Skeletal muscle satellite cell (primary cell): ENCODE data around the gene DHCR24.
A peak's percentile ranks its signal among the peaks of the same experiment; 100 is the strongest.
"Not testable (repeated sequence)": the region's sequence is repeated elsewhere in the genome, so short reads cannot be mapped to it uniquely, and the experiment has no call there.

Experiments
- H3K27me3 ChIP-seq: 2 replicates; pipeline ENCODE4 v1.7.0; 2013; ENCODE audit warnings: low read length; ENCODE audit not compliant: control insufficient read depth, insufficient read depth
- H3K36me3 ChIP-seq: 2 replicates; pipeline ENCODE4 v1.7.0; 2013; ENCODE audit warnings: mild to moderate bottlenecking, control low read depth, low read length; ENCODE audit not compliant: insufficient read depth
- H3K4me1 ChIP-seq: 2 replicates; pipeline ENCODE4 v1.7.0; 2013; ENCODE audit warnings: low read length; ENCODE audit not compliant: control insufficient read depth, insufficient read depth
- H3K4me2 ChIP-seq: 2 replicates; pipeline ENCODE4 v1.7.0; 2013; ENCODE audit warnings: mild to moderate bottlenecking, low read length
- H3K4me3 ChIP-seq: 2 replicates; pipeline ENCODE4 v1.7.0; 2013; ENCODE audit warnings: low read length
- H3K9ac ChIP-seq: 2 replicates; pipeline ENCODE4 v1.7.0; 2013; ENCODE audit warnings: mild to moderate bottlenecking, low read depth, low read length, moderate library complexity
- H3K9me3 ChIP-seq: replicated peaks from 2 replicates; pipeline ENCODE4 v1.7.0; 2013; ENCODE audit warnings: mild to moderate bottlenecking, control low read depth, low read length

The DHCR24 gene

DNA sequence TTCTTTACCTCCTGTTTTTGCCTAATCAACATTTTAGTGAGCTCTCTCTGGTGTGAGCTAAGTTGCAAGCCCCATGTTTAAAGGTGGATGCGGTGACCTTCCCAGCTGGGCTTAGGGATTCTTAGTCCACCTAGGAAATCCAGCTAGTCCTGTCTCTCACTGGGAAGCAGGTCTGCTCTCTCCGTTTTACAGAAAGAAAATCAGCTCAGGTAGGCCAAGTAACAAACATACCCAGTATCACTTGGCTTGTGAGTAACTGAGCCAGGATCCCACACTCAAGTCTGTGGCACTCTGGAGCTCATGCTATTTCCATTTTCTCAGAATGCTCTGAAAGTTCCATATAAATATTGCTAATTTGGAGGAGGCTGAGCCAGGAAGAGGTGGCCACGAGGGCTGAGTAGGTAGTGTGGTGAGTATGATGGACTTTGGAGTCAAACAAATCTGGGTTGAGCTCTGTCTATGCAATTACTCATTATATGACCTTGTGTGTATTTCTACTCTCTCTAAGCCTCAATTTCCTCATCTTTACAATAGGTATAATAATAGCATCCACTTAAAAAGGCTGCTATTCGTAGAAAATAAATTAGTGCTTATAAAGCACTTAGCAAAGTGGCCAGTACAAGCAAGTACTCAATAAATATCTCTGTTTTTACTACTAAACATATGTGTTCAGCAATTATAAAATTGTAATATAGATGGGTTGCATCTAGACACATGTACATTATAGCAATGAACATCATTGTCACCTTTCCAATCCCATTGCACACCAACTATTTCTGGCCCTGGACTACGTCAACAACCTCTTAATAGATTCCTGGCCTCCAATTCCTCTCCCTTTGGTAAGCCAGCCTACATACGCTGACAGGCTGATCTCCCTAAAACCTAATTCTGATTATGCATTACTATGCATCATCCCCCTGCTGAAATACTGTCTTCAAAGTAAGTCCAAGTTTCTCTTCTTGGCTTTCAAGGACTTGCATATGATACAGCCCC is 32.7 kb upstream of the DHCR24 start:
- Histone ChIP-seq H3K4me2 (no peak overlapping the region), H3K9ac (no peak overlapping the region), H3K36me3 (no peaks in the 10 kb centered on the region), H3K4me3 (no peak overlapping the region), H3K4me1 (peaks cover 3% of the 10 kb centered on the region), H3K9me3 (no peaks in the 10 kb centered on the region), H3K27me3 (no peaks in the 10 kb centered on the region)

DNA sequence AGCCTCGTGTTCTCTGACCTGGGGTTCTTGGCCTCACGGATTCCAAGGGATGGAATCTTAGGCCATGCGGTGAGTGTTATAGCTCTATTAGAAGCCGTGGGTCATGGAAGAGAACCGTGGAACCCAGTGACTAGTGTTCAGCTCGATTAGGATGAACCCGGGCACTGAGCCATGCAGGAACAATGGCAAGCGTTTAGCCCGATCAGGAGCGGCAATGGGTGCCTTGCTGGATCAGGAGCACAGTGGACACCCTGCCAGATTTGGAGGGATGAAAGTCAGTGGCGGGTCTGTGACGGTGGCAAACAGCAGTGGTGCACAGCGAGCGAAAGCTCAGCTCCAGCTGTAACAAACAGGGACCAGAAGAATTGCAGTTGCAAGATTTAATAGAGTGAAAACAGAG is 24.1 kb upstream of the DHCR24 start:
- not testable (repeated sequence) for H3K27me3 ChIP-seq, H3K9ac ChIP-seq, H3K36me3 ChIP-seq, H3K4me2 ChIP-seq, H3K4me3 ChIP-seq, H3K9me3 ChIP-seq, H3K4me1 ChIP-seq

DNA sequence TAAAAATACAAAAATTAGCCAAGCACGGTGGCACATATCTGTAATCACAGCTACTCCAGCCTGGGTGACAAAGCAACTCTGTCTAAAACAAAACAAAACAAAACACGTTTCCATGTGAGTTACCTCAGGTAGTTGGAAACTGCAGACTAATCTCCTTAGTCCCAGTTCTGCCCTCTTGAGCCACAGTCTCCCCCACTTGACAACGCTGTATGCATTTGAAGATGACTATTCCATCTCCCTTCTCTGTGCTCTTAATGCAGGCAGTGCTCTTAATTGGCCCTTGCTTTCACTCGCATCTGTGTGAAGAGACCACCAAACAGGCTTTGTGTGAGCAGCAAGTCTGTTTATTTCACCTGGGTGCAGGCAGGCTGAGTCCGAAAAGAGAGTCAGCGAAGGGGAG is 19.6 kb upstream of the DHCR24 start:
- no peaks in the 10 kb centered on the region for H3K36me3 ChIP-seq
- no peak overlapping the region for H3K9ac ChIP-seq
- H3K4me1 ChIP-seq: peaks cover 21% of the 10 kb centered on the region
- H3K9me3 ChIP-seq: no peaks in the 10 kb centered on the region
- H3K4me3 ChIP-seq: no peak overlapping the region
- H3K27me3 ChIP-seq: no peaks in the 10 kb centered on the region
- no peak overlapping the region for H3K4me2 ChIP-seq

DNA sequence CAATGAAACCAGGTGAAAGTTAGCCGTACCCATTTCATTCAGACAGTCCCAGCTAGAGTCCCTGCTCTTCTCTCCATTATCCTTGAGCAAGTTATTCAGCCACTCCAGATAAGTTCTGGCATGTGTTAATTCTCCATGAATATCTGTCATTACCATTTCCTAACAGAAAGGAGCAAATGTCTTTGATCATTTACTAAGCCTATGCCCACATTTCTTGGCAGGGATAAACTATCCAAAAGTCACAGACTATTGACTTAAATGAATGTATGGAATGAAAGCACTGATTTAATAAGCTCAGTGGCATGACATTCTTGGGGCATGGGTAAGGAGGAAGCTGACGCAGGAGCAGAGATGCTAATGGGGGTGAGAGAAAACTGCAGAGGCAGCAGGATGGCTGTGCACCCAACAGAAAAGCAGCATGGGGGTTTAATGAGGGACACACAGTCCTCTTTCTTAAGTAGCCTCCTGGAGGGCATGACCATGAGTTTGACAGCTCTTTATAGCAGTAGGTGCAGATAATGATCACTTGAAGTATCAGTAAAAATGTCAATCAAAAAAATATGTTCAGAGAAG is 17.6 kb upstream of the DHCR24 start:
- Histone ChIP-seq H3K4me2 (peak overlapping the region; percentile 55), H3K36me3 (no peaks in the 10 kb centered on the region), H3K27me3 (no peaks in the 10 kb centered on the region), H3K4me1 (peaks cover 21% of the 10 kb centered on the region), H3K9me3 (no peaks in the 10 kb centered on the region), H3K9ac (peak overlapping the region; percentile 32), H3K4me3 (no peak overlapping the region)

DNA sequence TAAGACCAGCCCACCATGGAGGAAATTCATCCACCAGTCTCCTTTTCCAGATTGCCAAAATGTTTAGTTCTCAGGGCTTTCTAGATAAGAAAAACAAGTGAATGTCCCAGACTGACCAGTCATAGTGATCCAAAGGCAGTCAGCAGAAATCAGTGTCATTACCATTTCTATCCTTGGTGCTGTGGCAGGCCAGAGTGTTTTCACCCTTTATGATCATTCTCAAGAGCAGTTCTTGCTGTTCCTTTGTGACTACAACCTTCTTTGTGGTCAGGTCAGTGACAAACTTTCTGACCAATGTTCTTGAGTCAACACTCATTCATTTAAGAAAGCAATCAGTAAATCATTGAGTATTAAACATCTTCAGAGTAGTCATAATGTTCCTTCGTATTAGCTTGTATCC is 7.3 kb upstream of the DHCR24 start:
- Histone ChIP-seq H3K9me3 (no peaks in the 10 kb centered on the region), H3K4me1 (no peaks in the 10 kb centered on the region), H3K27me3 (no peaks in the 10 kb centered on the region), H3K36me3 (no peaks in the 10 kb centered on the region), H3K4me3 (no peak overlapping the region), H3K9ac (no peak overlapping the region), H3K4me2 (no peak overlapping the region)

DNA sequence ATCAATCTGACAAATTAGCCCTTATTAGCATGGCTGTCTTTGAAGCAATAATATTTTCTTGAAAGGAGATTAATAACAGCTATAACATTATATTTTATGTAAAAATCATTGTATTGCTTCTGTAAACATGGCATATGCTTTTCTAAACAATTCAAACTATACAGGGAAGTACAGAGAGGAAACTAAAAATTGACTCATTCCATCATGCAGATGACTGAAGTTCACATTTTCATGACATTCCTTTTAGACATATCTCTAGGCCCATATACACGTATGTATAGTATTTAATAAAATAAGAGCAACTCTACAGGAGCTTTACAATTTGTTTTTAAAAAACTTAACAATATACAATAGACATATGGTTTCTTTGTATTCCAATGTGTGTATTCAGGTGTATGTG is 5.6 kb upstream of the DHCR24 start:
- Histone ChIP-seq H3K4me2 (no peak overlapping the region), H3K4me1 (peaks cover 5% of the 10 kb centered on the region), H3K36me3 (no peaks in the 10 kb centered on the region), H3K27me3 (no peaks in the 10 kb centered on the region), H3K4me3 (no peak overlapping the region), H3K9me3 (no peaks in the 10 kb centered on the region), H3K9ac (no peak overlapping the region)

DNA sequence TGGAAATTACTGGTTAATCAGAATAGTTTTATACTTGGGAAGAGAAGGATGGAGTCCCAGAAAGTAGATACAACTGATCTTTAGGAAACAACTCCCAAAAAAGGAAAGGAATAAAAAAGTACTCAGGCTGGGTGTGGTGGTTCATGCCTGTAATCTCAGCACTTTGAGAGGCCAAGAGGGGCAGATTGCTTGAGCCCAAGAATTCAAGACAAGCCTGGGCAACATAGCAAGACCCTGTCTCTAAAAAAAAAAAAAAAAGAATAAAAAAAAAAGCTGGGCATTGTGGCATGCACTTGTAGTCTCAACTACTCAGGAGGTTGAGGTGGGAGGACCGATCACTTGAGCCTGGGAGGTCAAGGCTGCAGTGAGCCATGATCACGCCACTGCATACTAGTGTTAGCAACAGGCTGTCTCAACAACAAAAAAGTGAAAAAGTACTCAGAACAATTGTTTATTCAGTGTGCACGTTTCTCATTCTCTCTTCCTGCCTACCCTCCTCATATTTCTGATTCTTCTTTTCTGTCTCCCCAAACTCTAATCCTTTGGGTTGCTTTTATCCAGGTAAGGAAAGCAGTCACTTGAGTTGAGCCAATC is 2.2 kb upstream of the DHCR24 start:
- Histone ChIP-seq H3K27me3 (no peaks in the 10 kb centered on the region), H3K4me2 (no peak overlapping the region), H3K36me3 (peaks cover 4% of the 10 kb centered on the region), H3K4me3 (no peak overlapping the region), H3K9ac (no peak overlapping the region), H3K4me1 (peaks cover 28% of the 10 kb centered on the region), H3K9me3 (no peaks in the 10 kb centered on the region)

DNA sequence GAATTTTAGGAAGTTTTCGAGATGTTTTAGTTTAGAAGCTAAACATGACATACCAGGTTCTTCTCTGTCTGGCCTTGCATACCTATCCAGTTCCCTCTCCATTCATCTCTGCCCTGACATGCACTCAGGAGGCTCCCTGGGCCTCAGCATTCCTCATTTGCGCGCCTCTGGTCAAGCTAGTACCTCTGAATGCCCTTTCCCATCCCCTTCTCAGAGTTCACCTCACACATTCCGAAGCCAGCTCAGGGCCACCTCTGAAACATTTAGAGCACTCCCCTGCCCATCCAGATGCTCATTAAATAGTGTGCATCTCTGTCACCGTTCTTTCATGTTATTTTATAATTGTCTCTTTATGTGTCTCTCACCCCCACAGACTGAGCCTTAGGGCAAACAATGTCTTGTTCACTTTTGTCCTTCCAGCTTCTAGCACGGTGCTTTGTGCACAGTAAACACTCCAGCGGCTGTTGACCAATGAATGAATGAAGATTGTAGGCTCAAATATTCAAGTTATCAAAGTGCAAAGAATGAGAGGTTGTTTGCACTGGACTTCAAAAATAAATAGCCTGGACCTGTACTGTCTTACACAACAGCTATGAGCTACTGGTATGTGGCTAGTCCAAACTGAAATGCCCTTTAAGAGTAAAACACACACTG is 1.2 kb upstream of the DHCR24 start:
- Histone ChIP-seq H3K9ac (no peak overlapping the region), H3K27me3 (no peaks in the 10 kb centered on the region), H3K4me3 (peak overlapping the region; percentile 99), H3K9me3 (no peaks in the 10 kb centered on the region), H3K4me1 (peaks cover 38% of the 10 kb centered on the region), H3K4me2 (peak overlapping the region; percentile 98), H3K36me3 (peaks cover 11% of the 10 kb centered on the region)

DNA sequence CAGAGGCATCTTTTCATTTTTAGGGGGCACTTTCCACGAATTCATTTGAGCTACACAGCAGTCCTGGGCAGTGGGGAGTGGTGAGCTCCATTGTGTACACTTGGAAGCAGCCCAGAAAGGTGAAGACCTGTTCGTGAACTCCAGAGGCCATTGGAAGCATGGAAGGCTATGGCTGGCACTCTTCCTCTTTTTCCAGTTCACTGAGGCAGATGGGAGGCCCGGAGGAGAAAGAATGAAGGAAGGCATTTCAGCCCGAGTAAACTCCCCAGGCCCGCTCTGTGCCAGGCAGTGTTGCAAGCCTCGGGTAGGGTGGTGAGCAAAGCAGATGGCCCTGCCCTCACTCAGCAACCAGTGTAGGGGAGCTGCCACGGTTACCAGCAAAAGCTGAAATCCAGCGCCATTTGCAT is 673 bp upstream of the DHCR24 start:
- H3K4me3 ChIP-seq: peak overlapping the region; percentile 99
- H3K27me3 ChIP-seq: no peaks in the 10 kb centered on the region
- H3K36me3 ChIP-seq: peaks cover 16% of the 10 kb centered on the region
- peak overlapping the region; percentile 86 for H3K9ac ChIP-seq
- H3K9me3 ChIP-seq: no peaks in the 10 kb centered on the region
- peak overlapping the region; percentile 98 for H3K4me2 ChIP-seq
- H3K4me1 ChIP-seq: peaks cover 43% of the 10 kb centered on the region

DNA sequence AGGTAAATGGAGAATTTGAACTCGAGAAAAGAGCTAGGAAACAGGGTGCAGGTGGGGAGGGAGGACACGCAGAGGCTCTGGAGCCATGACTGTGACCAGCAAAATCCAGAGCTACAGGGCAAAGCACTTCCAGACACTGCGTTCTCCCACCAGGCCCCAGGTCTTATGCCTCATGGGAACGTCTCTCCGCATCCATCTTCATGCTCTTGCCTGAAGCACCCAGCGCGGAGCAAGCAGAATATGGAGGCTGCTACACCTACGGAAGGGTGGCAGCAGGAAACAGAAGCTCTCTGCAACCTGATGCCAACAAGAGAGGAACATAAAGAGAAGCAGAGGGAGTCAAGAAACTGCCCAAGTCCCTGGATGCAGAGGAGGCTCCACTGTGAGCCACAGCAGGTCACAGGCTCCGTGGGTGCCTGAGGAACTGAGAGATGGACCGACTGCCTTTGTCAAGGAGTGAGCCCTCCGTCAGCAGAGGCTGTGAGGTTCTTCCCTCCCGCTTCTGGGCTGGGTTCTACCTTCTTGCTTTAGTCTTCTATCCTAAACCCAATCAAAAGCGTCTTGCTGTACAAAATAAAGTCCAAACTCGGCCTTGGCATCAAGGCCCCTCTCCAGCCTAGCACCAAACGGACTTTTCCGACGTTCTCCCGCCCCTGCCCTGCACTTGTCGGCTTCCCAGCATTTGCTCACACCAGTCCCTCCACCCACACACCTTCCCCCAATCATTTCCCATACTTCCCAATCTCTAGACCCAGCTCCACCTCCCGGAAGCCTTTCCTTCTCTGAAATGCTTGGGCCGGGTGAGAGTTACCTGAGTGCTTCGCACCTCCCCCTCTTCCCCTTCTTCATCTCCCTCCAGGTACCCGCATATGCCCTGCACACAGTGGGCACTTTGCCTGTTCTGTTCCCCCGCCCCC is 930 bp downstream of the DHCR24 start:
- H3K4me2 ChIP-seq: peak overlapping the region; percentile 98
- H3K4me1 ChIP-seq: peaks cover 49% of the 10 kb centered on the region
- peak overlapping the region; percentile 86 for H3K9ac ChIP-seq
- H3K4me3 ChIP-seq: peak overlapping the region; percentile 99
- H3K9me3 ChIP-seq: no peaks in the 10 kb centered on the region
- peaks cover 31% of the 10 kb centered on the region for H3K36me3 ChIP-seq
- no peaks in the 10 kb centered on the region for H3K27me3 ChIP-seq
